Fibroblast of lung (primary cell): ENCODE data around the gene BRAF. TPM values are rescaled to one million over a fixed set of nuclear protein-coding genes. Genes with fewer than 3 reads are reported as not detected.

Experiments used
- DNase-seq, 2 donors: peaks; one replicate each; pipeline versions ENCODE4 v3.0.0 to v3.0.0-alpha.2; 2010; ENCODE audit warnings: low read depth in 2 of 2
- H2AFZ ChIP-seq: 2 replicates; pipeline ENCODE4 v1.5.1; 2012; ENCODE audit warnings: low read length, control low read depth, inconsistent platforms
- H3K27ac ChIP-seq: 2 replicates; pipeline ENCODE4 v1.5.1; 2011; ENCODE audit warnings: low read length, control low read depth; ENCODE audit not compliant: insufficient read depth
- H3K27me3 ChIP-seq: 2 replicates; pipeline ENCODE4 v1.5.1; 2011; ENCODE audit warnings: mild to moderate bottlenecking, low read length; ENCODE audit not compliant: control insufficient read depth, insufficient read depth
- H3K36me3 ChIP-seq: 2 replicates; pipeline ENCODE4 v1.5.1; 2011; ENCODE audit warnings: low read length; ENCODE audit not compliant: control insufficient read depth, insufficient read depth
- H3K4me1 ChIP-seq: 2 replicates; pipeline ENCODE4 v1.5.1; 2011; ENCODE audit warnings: low read length; ENCODE audit not compliant: control insufficient read depth, insufficient read depth; ENCODE audit errors: extremely low read depth
- H3K4me2 ChIP-seq: 2 replicates; pipeline ENCODE4 v1.5.1; 2011; ENCODE audit warnings: low read length, control low read depth; ENCODE audit not compliant: insufficient read depth; ENCODE audit errors: extremely low read depth
- H3K4me3 ChIP-seq, 4 experiments: fragments of 200-600 bp in 1 of 4; sonication (generic) in 1 of 4; replicated peaks in 1 of 4; 2 replicates each; pipeline ENCODE4 v1.5.1; 2011 to 2016; ENCODE audit warnings: low read length in 4 of 4, low read depth in 3 of 4, mild to moderate bottlenecking in 3 of 4, control low read depth in 2 of 4, inconsistent platforms in 1 of 4, mixed read lengths in 1 of 4; ENCODE audit not compliant: insufficient read depth in 1 of 4; ENCODE audit errors: control extremely low read depth in 1 of 4
- H3K79me2 ChIP-seq: 2 replicates; pipeline ENCODE4 v1.5.1; 2012; ENCODE audit warnings: mild to moderate bottlenecking, low read length, inconsistent platforms; ENCODE audit not compliant: control insufficient read depth, insufficient read depth
- H3K9ac ChIP-seq: 2 replicates; pipeline ENCODE4 v1.5.1; 2011; ENCODE audit warnings: mild to moderate bottlenecking, low read length, control low read depth; ENCODE audit not compliant: insufficient read depth
- H3K9me3 ChIP-seq: 2 replicates; pipeline ENCODE4 v1.5.1; 2012; ENCODE audit warnings: low read depth, low read length; ENCODE audit not compliant: control insufficient read depth, insufficient read depth
- H4K20me1 ChIP-seq: 2 replicates; pipeline ENCODE4 v1.5.1; 2011; ENCODE audit warnings: low read length; ENCODE audit not compliant: control insufficient read depth, insufficient read depth; ENCODE audit errors: extremely low read depth
- CTCF ChIP-seq, 2 donors: IDR thresholded peaks in 1 of 2; conservative IDR thresholded peaks in 1 of 2; 1 replicate in 1 of 2; 2 replicates in 1 of 2; pipeline ENCODE4 v1.5.1; 2011 to 2012; ENCODE audit warnings: low read length in 2 of 2, control low read depth in 1 of 2, inconsistent platforms in 1 of 2, low read depth in 1 of 2, mild to moderate bottlenecking in 1 of 2
- EZH2 ChIP-seq: IDR thresholded peaks from 2 replicates; pipeline ENCODE4 v1.5.1; 2012; ENCODE audit warnings: low read length, control low read depth, mild to moderate bottlenecking; ENCODE audit errors: missing control alignments
- polyA plus RNA-seq, 2 donors: library from polyadenylated mRNA; depleted of rRNA in 1 of 2; stranded (reverse) in 1 of 2; unstranded in 1 of 2; fragments of >200 nt; gene quantifications; 2 replicates each; pipeline ENCODE4 v1.2.1, GENCODE V29; 2011 to 2012; ENCODE audit warnings: missing spikeins in 1 of 2
- total RNA-seq: library from RNA; depleted of rRNA; stranded (reverse); fragments of >200 nt; gene quantifications from 2 replicates; pipeline ENCODE4 v1.2.1, GENCODE V29; 2014

The BRAF gene
- total and polyA plus RNA-seq, 2 donors (not counting 1 experiment from before 2014, with no cell fraction given): 21.1 to 23.1 TPM

GRCh38 chr7:140698477-140698876 lies 226.3 kb downstream of the BRAF start:
- TF ChIP-seq EZH2: no peak
- Histone ChIP-seq H3K9ac (no peak overlapping the region), H3K27ac (no peak overlapping the region), H4K20me1 (no peaks in the 10 kb centered on the region), H3K4me3 (peak overlapping the region in 2 of 4 experiments; percentile 84 to 95), H3K79me2 (peaks cover 47% of the 10 kb centered on the region), H3K4me2 (peak overlapping the region; percentile 46), H3K27me3 (no peaks in the 10 kb centered on the region), H3K9me3 (no peaks in the 10 kb centered on the region), H3K4me1 (peaks cover 4% of the 10 kb centered on the region), H2AFZ (no peak overlapping the region), H3K36me3 (no peaks in the 10 kb centered on the region)
- no peak for DNase-seq

- peaks cover 4% of the 10 kb centered on the region for H3K4me1 ChIP-seq
- H3K4me2 ChIP-seq: peak overlapping the region; percentile 89
- H4K20me1 ChIP-seq: no peaks in the 10 kb centered on the region
- H3K9ac ChIP-seq: peak overlapping the region; percentile 71
- no peaks in the 10 kb centered on the region for H3K9me3 ChIP-seq
- peak overlapping the region; percentile 94 for H2AFZ ChIP-seq
- peak; percentile 40 to 58 for DNase-seq
- H3K27ac ChIP-seq: peak overlapping the region; percentile 90
- H3K36me3 ChIP-seq: no peaks in the 10 kb centered on the region
- TF ChIP-seq EZH2 (no peak), CTCF (conservative IDR thresholded peaks at IDR 0.05 in 1 of 2, IDR thresholded peaks at IDR 0.05 in 1 of 2; ENCODE audit: low read depth in 1 of 2, low read length in 2 of 2) (no peak)
- no peaks in the 10 kb centered on the region for H3K27me3 ChIP-seq
- H3K4me3 ChIP-seq: peak overlapping the region; percentile 71 to 95 (median 88)
- peaks cover 46% of the 10 kb centered on the region for H3K79me2 ChIP-seq
These were observed 227.1 kb downstream of the BRAF start for GRCh38 chr7:140697447-140698143.

- peak within 1 kb of the TSS; percentile 89 for H3K4me2 ChIP-seq
- peak within 1 kb of the TSS; percentile 90 for H3K27ac ChIP-seq
- peak; percentile 79 to 82 for DNase-seq
- no peaks in the 10 kb centered on the region for H4K20me1 ChIP-seq
- peak within 1 kb of the TSS; percentile 71 for H3K9ac ChIP-seq
- TF ChIP-seq CTCF (conservative IDR thresholded peaks at IDR 0.05 in 1 of 2, IDR thresholded peaks at IDR 0.05 in 1 of 2; ENCODE audit: low read depth in 1 of 2, low read length in 2 of 2) (no peak), EZH2 (no peak)
- peak within 1 kb of the TSS; percentile 94 for H2AFZ ChIP-seq
- no peaks in the 10 kb centered on the region for H3K9me3 ChIP-seq
- peaks cover 4% of the 10 kb centered on the region for H3K4me1 ChIP-seq
- peaks cover 41% of the 10 kb centered on the region for H3K79me2 ChIP-seq
- H3K27me3 ChIP-seq: no peaks in the 10 kb centered on the region
- H3K4me3 ChIP-seq: peak within 1 kb of the TSS; percentile 71 to 95 (median 88)
- H3K36me3 ChIP-seq: no peaks in the 10 kb centered on the region
These were observed 227.9 kb downstream of the BRAF start, which contains the start of gene NDUFB2 for GRCh38 chr7:140696680-140697446. TSS of gene NDUFB2 (plus strand) at chr7:140696708. CDS start at chr7:140696745, 37 bp downstream.
